ENCODE data around the gene PIWIL1.

PIWIL1 gene

DNA sequence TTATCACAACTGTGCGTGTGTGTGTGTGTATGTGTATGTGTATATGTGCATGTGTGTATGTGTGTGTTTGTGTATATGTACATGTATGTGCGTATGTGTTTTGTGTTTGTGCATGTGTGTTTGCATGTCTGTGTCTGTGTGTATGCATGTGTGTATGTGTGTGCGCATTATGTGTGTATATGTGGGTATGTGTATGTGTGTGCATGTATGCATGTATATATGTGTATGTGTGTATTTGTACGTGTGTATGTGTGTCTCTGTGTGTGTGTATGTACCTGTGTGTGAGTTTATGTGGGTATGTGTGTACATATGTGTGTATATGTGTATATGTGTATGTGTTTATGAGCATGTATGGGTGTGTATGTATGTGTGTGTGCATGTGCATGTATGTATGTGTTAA, 37.6 kb upstream of the PIWIL1 start:
- TF ChIP-seq, protein P1, sequence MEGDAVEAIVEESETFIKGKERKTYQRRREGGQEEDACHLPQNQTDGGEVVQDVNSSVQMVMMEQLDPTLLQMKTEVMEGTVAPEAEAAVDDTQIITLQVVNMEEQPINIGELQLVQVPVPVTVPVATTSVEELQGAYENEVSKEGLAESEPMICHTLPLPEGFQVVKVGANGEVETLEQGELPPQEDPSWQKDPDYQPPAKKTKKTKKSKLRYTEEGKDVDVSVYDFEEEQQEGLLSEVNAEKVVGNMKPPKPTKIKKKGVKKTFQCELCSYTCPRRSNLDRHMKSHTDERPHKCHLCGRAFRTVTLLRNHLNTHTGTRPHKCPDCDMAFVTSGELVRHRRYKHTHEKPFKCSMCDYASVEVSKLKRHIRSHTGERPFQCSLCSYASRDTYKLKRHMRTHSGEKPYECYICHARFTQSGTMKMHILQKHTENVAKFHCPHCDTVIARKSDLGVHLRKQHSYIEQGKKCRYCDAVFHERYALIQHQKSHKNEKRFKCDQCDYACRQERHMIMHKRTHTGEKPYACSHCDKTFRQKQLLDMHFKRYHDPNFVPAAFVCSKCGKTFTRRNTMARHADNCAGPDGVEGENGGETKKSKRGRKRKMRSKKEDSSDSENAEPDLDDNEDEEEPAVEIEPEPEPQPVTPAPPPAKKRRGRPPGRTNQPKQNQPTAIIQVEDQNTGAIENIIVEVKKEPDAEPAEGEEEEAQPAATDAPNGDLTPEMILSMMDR (IDR thresholded peaks at IDR 0.05; ENCODE audit: low read length, missing control alignments), result no peak
- no peak for DNase-seq (ENCODE audit: low read depth)
- no peak overlapping the region for H3K4me3 ChIP-seq (replicated peaks; ENCODE audit: low read depth, low read length)

DNA sequence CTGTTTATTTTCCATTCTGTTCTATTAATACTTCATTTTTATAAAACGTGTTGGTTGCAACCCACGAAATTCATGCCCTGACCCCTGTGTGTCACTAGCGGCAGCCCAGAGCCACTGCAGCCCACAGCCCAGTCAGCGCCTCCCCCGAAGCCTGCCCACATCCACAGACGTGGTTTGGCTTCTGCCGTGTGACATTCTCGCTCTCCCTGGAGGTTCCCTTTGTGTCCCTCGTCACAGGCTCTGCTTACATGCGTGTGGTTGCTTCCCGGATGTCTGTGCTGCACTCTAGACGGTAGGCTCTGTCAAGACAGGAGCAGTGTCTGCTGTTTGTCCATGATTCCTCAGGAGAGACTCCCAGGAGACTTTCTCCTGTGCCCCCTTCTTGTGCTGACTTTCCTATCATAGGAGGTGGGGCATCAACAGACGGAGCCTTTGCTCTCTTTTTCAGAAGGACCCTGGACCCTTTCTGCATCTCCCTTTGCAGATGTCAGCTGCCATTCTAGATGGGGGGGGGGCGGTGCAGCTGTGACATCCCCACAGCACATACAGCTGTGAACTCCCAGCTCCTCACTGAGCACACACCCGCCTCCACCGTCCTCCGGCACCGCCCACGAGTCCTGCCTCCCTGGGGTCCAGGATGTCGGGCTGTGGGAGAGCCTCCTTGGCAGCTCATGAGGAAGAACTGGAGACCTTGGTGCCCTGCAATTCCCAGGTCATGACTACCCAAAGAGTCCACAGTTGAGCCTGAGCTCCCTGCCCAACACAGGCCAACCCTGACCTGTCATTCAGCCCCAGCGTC, 36.8 kb upstream of the PIWIL1 start:
- TF ChIP-seq, protein P1 (IDR thresholded peaks at IDR 0.05; ENCODE audit: low read length, missing control alignments), result no peak
- no peak overlapping the region for H3K4me3 ChIP-seq (replicated peaks; ENCODE audit: low read depth, low read length)
- DNase-seq (ENCODE audit: low read depth), result no peak

DNA sequence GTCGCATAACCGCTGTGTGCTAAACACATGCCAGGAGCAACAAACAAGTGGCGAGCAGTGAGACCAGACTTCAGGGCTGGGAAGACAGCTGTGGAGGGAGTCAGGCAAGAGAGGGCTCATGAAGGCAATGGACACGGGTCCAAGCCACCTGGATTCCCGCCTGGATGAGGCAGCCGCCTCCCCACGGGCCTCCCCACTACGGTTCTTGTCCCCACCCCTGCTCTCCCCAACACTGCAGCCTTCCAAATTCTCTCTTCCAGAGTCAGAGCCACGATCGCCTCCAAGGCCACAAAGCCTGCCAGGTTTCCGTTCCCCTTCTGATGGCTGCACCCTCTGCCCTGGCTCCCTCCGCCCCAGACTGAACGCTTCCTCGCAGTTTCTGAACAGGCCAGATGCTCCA, 36.1 kb upstream of the PIWIL1 start:
- no peak overlapping the region for H3K4me3 ChIP-seq (replicated peaks; ENCODE audit: low read depth, low read length)
- TF ChIP-seq, protein P1 (IDR thresholded peaks at IDR 0.05; ENCODE audit: low read length, missing control alignments), result no peak
- DNase-seq (ENCODE audit: low read depth), result no peak

DNA sequence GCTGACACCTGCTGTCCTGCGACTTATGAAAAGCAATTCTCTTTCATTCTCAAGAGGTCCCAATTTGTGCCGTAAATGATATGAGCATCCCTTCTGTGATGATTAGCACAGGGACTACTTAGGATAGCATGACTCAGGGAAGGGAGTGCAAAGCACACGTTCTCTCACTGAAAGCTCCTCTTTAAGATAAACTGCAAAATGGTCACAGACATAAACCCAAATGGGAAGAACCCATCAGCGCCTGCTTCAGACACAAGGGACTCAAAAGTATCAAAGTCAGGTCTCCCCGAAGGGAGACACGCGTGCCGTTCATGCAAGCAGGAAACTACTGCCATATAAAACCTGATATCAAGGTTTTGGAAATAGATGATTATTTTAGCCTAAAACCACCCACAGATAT, 33.9 kb upstream of the PIWIL1 start:
- TF ChIP-seq, protein P1 (IDR thresholded peaks at IDR 0.05; ENCODE audit: low read length, missing control alignments), result no peak
- DNase-seq (ENCODE audit: low read depth), result no peak

DNA sequence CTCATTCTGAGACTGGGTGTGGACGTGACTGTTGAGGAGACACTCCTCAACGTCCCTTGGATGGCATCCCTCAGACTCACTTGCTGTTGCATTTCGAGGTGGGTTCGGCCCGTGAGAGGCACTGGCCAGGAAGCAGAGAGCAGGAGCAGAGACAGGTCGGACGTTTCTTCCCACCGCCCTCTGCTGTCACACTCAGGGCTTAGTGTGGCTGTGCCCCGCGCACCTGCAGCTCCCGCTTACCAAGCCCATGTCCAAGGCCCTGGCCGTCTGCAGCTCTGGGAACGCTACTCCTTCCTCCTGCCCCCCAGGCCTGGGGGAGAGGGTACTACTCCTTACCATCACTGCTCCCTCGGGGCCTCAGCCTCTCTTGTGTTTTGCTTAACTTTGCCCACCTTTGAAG, 29.8 kb upstream of the PIWIL1 start:
- TF ChIP-seq, protein P1 (IDR thresholded peaks at IDR 0.05; ENCODE audit: low read length, missing control alignments), result no peak
- H3K4me3 ChIP-seq (replicated peaks; ENCODE audit: low read depth, low read length), result no peak overlapping the region
- no peak for DNase-seq (ENCODE audit: low read depth)

More for the DNA sequence above, 33.9 kb upstream of the PIWIL1 start:
- no peak overlapping the region for H3K4me3 ChIP-seq (replicated peaks; ENCODE audit: low read depth, low read length)

DNA sequence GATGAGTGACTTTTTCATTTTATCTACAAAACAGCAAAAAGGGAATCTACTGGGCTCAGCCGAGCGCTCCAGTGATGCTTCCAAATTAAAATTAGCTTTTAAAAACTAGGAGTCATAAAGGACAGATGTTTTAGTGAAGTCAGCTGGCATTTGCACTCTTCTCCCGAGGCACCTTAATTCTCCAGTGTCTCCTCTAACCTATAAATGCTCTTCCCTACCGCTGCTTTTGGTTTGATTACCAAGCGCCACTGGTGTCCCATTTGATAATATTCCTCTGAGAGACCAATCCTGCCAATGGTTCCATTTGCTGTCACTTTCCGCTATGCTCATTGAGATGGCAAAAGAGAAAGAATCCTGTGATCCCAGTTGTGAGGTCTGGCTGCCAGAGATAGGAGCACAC, 29.3 kb upstream of the PIWIL1 start:
- TF ChIP-seq, protein P1 (IDR thresholded peaks at IDR 0.05; ENCODE audit: low read length, missing control alignments), result no peak
- DNase-seq (ENCODE audit: low read depth), result no peak
- no peak overlapping the region for H3K4me3 ChIP-seq (replicated peaks; ENCODE audit: low read depth, low read length)

DNA sequence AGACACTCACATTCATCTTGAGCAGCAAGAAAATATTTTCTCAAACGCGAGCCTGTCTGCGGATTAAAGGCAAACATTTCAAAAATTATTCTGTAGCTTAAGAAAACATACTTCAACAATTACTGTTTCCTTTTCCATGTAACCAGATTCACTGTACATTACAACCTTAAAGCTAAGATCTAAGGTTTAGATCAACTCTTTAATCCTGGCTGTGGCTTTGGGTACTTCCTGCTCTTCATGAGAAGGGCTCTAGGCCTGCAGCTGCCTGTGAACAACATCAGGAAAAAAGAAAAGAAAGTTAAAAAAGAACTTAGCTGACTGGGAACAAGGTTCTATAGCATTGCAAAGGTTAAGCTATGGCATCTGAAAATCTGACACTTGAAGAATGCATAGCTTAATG, 21.4 kb upstream of the PIWIL1 start:
- H3K4me3 ChIP-seq (replicated peaks; ENCODE audit: low read depth, low read length), result no peak overlapping the region
- TF ChIP-seq, protein P1 (IDR thresholded peaks at IDR 0.05; ENCODE audit: low read length, missing control alignments), result no peak
- DNase-seq (ENCODE audit: low read depth), result no peak

Data from fibroblast of pulmonary artery (primary cell).